ENCODE results near the gene TIE1. TPM values are rescaled to one million over a fixed set of nuclear protein-coding genes. Genes with fewer than 3 reads are reported as not detected.

Gene TIE1
- total RNA-seq, 1 experiment from 2014 or later: 1.2 TPM

- no peaks in the 10 kb centered on the region for H3K4me1 ChIP-seq (ENCODE audit: insufficient read depth, low read length)
Observed at GRCh38 chr1:43314233-43314632, 13.5 kb downstream of the TIE1 start.

More at GRCh38 chr1:43314233-43314632, 13.5 kb downstream of the TIE1 start:
- Histone ChIP-seq H4K20me1 (ENCODE audit: control insufficient read depth, insufficient read depth, insufficient read length) (no peaks in the 10 kb centered on the region), H3K4me2 (ENCODE audit: insufficient read depth, insufficient read length, low read length) (no peak overlapping the region), H4K8ac (replicated peaks; ENCODE audit: insufficient read length, low read depth, low read length) (no peak overlapping the region), H3K14ac (ENCODE audit: insufficient read depth, low read length) (no peak overlapping the region), H3K56ac (ENCODE audit: insufficient read length, low read depth, low read length) (no peak overlapping the region), H4K91ac (ENCODE audit: insufficient read length, low read depth, low read length) (no peak overlapping the region), H2BK15ac (ENCODE audit: low read depth, low read length) (no peak overlapping the region), H3K23ac (ENCODE audit: insufficient read length, low read depth, low read length) (no peak overlapping the region), H3K9ac (ENCODE audit: extremely low read depth, insufficient read length, low read length) (no peak overlapping the region), H2BK20ac (ENCODE audit: low read depth, low read length, poor library complexity, severe bottlenecking) (no peak overlapping the region), H2AFZ (ENCODE audit: low read length) (no peak overlapping the region), H3K79me1 (ENCODE audit: insufficient read depth, low read depth, low read length, poor library complexity, severe bottlenecking) (no peaks in the 10 kb centered on the region), H2BK12ac (ENCODE audit: insufficient read length, low read depth, low read length) (no peak overlapping the region), H3K23me2 (ENCODE audit: insufficient read length, low read depth, low read length, poor library complexity, severe bottlenecking) (no peaks in the 10 kb centered on the region), H4K5ac (ENCODE audit: insufficient read length, low read depth, low read length) (no peak overlapping the region), H3K79me2 (ENCODE audit: insufficient read depth, low read length) (no peaks in the 10 kb centered on the region), H3K27me3 (ENCODE audit: insufficient read depth, low read length) (no peaks in the 10 kb centered on the region), H2BK5ac (ENCODE audit: insufficient read length, low read length) (no peak overlapping the region), H2AK5ac (ENCODE audit: insufficient read length, low read length) (no peak overlapping the region), H3K18ac (ENCODE audit: insufficient read length, low read depth, low read length) (no peak overlapping the region), H2BK120ac (ENCODE audit: low read depth, low read length, poor library complexity, severe bottlenecking) (no peak overlapping the region), H3K9me3 (ENCODE audit: control insufficient read depth, low read depth, low read length) (no peaks in the 10 kb centered on the region), H3K27ac (ENCODE audit: insufficient read length, low read depth, low read length) (no peak overlapping the region), H3K4ac (ENCODE audit: low read depth, low read length) (no peak overlapping the region), H3T11ph (ENCODE audit: low read length) (no peak overlapping the region)
- no peaks in the 10 kb centered on the region for H3K9me3 Mint-ChIP-seq
- no CpG with 5 or more reads among the region's 5 CpGs for WGBS (ENCODE audit: extremely low coverage, insufficient read length, low lambda C conversion rate)
- DNase-seq: no peak
- no peak overlapping the region for H3K27ac Mint-ChIP-seq
- H3K4me3 Mint-ChIP-seq: no peak overlapping the region
- H3K27me3 Mint-ChIP-seq (ENCODE audit: low read depth): peaks cover 4% of the 10 kb centered on the region
- TF ChIP-seq CTCF (conservative IDR thresholded peaks at IDR 0.05): no peak
- H3K36me3 Mint-ChIP-seq (ENCODE audit: insufficient read depth in 1 of 3, low read depth in 3 of 3): no peaks in the 10 kb centered on the region
- H3K4me1 Mint-ChIP-seq: peaks cover 7 to 11% of the 10 kb centered on the region in 2 experiments
